IgD-negative memory B cell (primary cell): ENCODE measurements around the gene ATXN3. TPM values are rescaled to one million over a fixed set of nuclear protein-coding genes. Genes with fewer than 3 reads are reported as not detected.
A peak's percentile ranks its signal among the peaks of the same experiment; 100 is the strongest.

Source experiments
- H3K27ac Mint-ChIP-seq, 3 donors: one replicate each; pipeline ENCODE4 v1.8.0; 2020 to 2022; ENCODE audit warnings: mild to moderate bottlenecking in 3 of 3, mixed read lengths in 3 of 3, moderate library complexity in 1 of 3
- H3K27me3 Mint-ChIP-seq: one replicate; pipeline ENCODE4 v1.8.0; 2021; ENCODE audit warnings: mixed read lengths
- H3K36me3 Mint-ChIP-seq: one replicate; pipeline ENCODE4 v1.8.0; 2020; ENCODE audit warnings: mild to moderate bottlenecking, mixed read lengths
- H3K4me1 Mint-ChIP-seq, 3 donors: one replicate each; pipeline ENCODE4 v1.8.0; 2020 to 2022; ENCODE audit warnings: mixed read lengths in 3 of 3, mild to moderate bottlenecking in 1 of 3
- H3K4me3 Mint-ChIP-seq, 4 donors: one replicate each; pipeline ENCODE4 v1.8.0; 2020 to 2022; ENCODE audit warnings: mild to moderate bottlenecking in 4 of 4, mixed read lengths in 4 of 4, moderate library complexity in 3 of 4
- H3K9me3 Mint-ChIP-seq, 3 donors: one replicate each; pipeline ENCODE4 v1.8.0; 2020 to 2021; ENCODE audit warnings: mixed read lengths in 3 of 3, mild to moderate bottlenecking in 1 of 3
- polyA plus RNA-seq: library from polyadenylated mRNA; unstranded; fragments of 300-500 nt; fragmentation: Illumina TruSeq; gene quantifications from one replicate; pipeline ENCODE4 v1.2.3, GENCODE V29; 2021

The ATXN3 gene
- polyA plus RNA-seq, 1 donor from 2014 or later = 22.7 TPM

DNA sequence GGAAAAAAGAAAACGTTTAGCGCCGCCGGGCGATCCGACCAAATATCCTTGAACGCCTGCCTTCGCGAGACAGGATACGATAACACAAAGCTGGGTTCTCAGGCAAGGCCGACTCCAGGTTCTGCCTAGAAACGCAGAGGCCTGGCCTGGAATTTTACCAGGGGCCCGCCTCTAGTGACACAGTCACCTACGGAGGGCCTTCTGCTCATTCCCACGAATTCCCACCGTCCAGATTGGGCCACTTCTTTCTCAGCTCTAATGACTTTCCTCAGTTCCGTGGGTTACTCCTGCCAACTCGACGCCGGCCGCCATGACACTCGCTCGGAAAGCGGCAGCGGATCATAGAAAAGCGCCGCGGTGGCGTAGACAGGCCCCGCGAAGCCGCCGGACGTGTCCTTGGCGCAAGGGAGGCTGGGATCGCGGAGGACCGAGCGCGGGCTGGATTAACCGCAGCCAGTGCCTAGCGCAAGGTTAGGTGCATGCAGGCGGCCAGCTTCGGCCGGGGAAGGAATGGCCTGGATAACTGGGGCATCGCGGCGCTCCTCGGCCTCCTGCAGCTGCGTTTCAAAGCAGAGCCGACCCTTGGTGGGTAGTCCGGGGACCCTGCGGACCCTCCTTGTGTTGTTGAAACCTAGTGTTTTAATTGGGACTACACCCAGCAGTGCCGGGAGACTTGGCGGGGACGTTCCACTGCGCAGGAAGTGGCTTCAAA is 66.5 kb downstream of the ATXN3 start, which contains the start of gene TRIP11:
Gene TRIP11 (minus strand): TSS at position 341 of the 712 bp plus-strand sequence. CDS start 374 bp downstream, outside the sequence.
- Mint-ChIP-seq H3K36me3 (peaks cover 2% of the 10 kb centered on the region), H3K27ac (peak within 1 kb of the TSS; percentile 98 to 100 (median 98)), H3K4me1 (peaks cover 26 to 31% (median 28%) of the 10 kb centered on the region in 3 donors), H3K9me3 (no peaks in the 10 kb centered on the region), H3K4me3 (peak within 1 kb of the TSS; percentile 98 to 100 (median 100)), H3K27me3 (no peaks in the 10 kb centered on the region)

DNA sequence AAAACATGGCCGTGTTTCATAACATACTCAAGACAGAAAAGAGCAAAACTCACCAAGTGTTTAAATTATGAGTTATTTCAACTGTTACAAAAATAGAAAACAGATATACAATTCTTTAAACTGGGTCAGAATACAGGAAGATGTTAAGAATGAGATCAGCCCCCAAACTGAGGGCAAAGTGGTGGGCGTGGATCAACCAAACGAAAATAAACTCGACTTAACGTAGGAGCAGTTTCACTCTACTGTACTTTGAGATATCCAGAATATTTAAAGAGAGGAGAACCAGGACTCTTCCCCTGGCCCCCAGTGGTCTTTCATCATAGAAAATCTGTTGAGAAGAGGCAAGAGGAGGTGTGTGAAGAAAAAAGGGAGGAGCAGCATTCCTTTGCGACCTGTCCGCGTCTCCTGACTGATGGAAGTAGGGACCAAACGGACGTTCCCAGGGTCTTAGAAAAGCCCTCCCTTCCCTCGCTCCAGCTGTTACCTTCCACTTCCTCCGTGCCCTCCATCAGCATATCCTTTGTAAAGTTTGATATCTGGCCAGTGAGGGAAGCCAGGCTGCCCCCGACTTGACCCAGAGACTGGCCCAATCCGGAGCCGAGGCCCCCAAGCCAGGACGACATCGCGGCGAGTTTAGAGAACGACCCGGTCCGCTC is 67.2 kb downstream of the ATXN3 start:
- no peaks in the 10 kb centered on the region for H3K9me3 Mint-ChIP-seq
- H3K27me3 Mint-ChIP-seq = no peaks in the 10 kb centered on the region
- peak overlapping the region; percentile 98 to 100 (median 98) for H3K27ac Mint-ChIP-seq
- H3K4me1 Mint-ChIP-seq = peaks cover 26 to 31% (median 28%) of the 10 kb centered on the region in 3 donors
- H3K4me3 Mint-ChIP-seq = peak overlapping the region; percentile 98 to 100 (median 100)
- peaks cover 2% of the 10 kb centered on the region for H3K36me3 Mint-ChIP-seq

DNA sequence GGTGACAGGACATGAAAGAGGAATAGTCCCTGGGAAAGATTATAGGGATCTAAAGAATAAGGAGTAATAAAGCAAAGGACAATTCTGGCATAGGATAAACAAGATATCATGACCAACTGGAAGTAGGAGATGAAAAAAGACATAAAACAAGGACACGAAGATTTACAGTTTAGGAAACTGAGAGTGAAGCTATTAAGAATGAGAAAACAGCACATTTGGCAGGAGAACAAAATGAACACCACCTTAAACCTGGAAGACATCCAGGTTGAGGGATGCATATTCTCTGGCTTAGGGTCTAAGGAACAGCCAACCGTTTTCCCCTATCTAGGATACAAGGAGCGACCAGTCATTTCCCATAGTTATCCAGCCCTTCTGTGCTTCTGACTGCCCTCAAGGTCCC is 68.4 kb downstream of the ATXN3 start:
- H3K27me3 Mint-ChIP-seq = no peaks in the 10 kb centered on the region
- H3K4me3 Mint-ChIP-seq = peak overlapping the region; percentile 49 to 100 (median 69)
- peaks cover 31 to 35% (median 32%) of the 10 kb centered on the region in 3 donors for H3K4me1 Mint-ChIP-seq
- peaks cover 2% of the 10 kb centered on the region for H3K36me3 Mint-ChIP-seq
- H3K9me3 Mint-ChIP-seq = no peaks in the 10 kb centered on the region
- peak overlapping the region in 1 of 3 donors; percentile 98 for H3K27ac Mint-ChIP-seq

DNA sequence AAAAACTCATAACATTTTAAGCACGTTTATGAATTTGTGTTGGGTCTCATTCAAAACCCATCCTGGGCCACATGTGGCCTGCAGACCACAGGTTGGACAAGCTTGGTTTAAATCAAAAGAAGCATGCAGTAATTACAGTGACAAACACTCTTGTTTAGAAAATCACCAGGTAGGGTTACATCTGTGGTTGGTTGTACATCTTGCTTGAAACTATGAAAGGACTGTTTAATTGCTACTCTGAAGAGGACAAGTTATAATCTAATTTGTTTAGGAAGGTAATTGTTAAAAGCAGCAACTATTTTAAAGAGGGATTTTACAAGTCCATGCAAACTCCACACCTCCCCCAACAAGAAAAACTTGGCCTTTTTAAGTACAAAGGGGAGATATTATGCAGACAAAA is 70.5 kb downstream of the ATXN3 start:
- Mint-ChIP-seq H3K4me3 (peak overlapping the region in 1 of 4 donors; percentile 100), H3K9me3 (no peaks in the 10 kb centered on the region), H3K27ac (no peak overlapping the region), H3K4me1 (peaks cover 30 to 34% (median 31%) of the 10 kb centered on the region in 3 donors), H3K27me3 (no peaks in the 10 kb centered on the region), H3K36me3 (peaks cover 4% of the 10 kb centered on the region)

DNA sequence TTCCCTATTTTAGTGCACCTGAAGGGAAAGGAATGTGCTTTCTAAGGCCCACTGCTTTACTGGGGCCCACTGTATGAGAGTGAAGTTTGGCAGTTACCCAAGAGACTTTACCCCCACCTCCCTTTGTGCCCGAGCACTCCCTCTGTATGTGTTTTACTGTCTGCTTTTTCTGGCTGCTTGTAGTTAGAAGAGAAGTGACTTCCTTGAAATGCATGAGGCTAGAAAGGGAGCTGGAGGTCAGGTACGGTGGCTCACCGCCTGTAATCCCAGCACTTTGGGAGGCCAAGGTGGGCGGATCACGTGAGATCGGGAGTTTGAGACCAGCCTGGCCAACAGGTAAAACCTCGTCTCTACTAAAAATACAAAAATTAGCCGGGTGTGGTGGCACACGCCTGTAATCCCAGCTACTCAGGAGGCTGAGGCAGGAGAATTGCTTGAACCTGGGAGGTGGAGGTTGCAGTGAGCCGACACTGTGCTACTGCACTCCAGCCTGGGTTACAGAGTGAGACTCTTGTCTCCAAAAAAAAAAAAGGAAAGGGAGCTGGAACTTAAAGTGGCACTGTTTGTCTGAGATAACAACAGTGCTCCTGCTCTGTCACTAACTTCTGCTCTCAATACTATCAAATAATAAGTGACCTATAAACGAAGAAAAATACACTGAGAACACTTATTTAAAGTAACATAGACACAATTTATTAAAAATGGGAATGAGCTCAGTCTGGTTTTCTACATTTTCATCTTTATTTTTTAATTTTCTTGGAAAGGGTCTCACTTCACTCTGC is 72.3 kb downstream of the ATXN3 start:
- peak overlapping the region in 1 of 3 donors; percentile 76 for H3K27ac Mint-ChIP-seq
- peak overlapping the region in 1 of 4 donors; percentile 56 for H3K4me3 Mint-ChIP-seq
- peaks cover 12 to 30% (median 26%) of the 10 kb centered on the region in 3 donors for H3K4me1 Mint-ChIP-seq
- H3K9me3 Mint-ChIP-seq = no peaks in the 10 kb centered on the region
- H3K36me3 Mint-ChIP-seq = peaks cover 4% of the 10 kb centered on the region
- H3K27me3 Mint-ChIP-seq = no peaks in the 10 kb centered on the region

DNA sequence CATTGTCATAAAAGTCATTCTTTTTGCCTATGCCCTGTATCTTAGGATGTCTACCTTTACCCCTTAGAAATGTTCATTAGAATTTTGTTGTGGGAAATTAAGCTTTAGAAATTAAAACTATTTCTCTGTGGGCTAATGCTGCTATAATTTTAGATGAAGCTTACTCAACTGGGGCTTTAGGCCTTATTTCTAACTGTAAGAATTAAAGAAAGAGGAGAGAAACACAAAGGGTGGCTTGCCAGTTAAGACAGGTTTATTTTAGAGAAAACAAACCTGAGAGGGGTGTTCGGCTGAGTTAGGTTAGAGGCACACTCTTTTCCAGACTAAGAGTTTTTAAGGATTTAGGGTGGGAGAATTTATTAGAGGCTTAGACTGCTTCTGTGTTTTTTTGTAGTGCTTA is 72.9 kb downstream of the ATXN3 start:
- Mint-ChIP-seq H3K4me3 (peak overlapping the region in 1 of 4 donors; percentile 56), H3K36me3 (peaks cover 4% of the 10 kb centered on the region), H3K9me3 (no peaks in the 10 kb centered on the region), H3K4me1 (peaks cover 7 to 24% (median 19%) of the 10 kb centered on the region in 3 donors), H3K27ac (peak overlapping the region in 1 of 3 donors; percentile 76), H3K27me3 (no peaks in the 10 kb centered on the region)

DNA sequence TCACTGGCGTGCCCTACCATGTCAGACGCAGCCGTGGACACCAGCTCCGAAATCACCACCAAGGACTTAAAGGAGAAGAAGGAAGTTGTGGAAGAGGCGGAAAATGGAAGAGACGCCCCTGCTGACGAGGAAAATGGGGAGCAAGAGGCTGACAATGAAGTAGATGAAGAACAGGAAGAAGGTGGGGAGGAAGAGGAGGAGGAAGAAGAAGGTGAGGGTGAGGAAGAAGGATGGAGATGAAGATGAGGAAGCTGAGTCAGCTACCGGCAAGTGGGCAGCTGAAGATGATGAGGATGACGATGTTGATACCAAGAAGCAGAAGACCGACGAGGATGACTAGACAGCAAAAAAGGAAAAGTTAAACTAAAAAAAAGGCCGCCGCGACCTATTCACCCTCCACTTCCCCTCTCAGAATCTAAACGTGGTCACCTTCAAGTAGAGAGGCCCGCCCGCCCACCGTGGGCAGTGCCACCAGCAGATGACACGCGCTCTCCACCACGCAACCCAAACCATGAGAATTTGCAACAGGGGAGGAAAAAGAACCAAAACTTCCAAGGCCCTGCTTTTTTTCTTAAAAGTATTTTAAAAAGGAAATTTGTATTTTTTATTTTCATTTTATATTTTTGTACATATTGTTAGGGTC is 79.7 kb downstream of the ATXN3 start:
- Mint-ChIP-seq H3K4me1 (peaks cover 0 to 12% (median 7%) of the 10 kb centered on the region in 3 donors), H3K36me3 (peaks cover 4% of the 10 kb centered on the region), H3K9me3 (no peaks in the 10 kb centered on the region), H3K4me3 (peak overlapping the region in 2 of 4 donors; percentile 63 to 71), H3K27me3 (no peaks in the 10 kb centered on the region), H3K27ac (peak overlapping the region in 1 of 3 donors; percentile 50)

DNA sequence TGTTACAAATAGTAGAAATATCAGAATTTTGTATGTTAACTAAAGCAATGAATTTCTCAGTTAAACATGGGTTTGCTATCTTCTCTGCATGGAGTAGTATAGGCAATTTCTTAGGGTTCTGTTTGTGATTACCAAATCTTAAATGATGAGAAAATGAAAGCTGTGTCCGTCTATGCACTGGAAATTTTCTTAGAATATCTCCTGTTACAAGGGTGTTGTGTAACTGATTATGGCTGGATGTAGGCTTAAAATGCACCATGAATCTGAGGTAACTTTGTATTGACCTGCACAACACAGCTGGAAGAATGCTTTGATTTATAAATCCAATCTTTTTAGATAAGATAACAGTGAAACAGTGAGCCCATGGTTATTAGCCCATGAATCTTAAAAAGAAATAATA is 84.3 kb downstream of the ATXN3 start:
- no peaks in the 10 kb centered on the region for H3K9me3 Mint-ChIP-seq
- peaks cover 0 to 8% (median 4%) of the 10 kb centered on the region in 3 donors for H3K4me1 Mint-ChIP-seq
- no peak overlapping the region for H3K27ac Mint-ChIP-seq
- H3K4me3 Mint-ChIP-seq = no peak overlapping the region
- H3K27me3 Mint-ChIP-seq = no peaks in the 10 kb centered on the region
- H3K36me3 Mint-ChIP-seq = peaks cover 4% of the 10 kb centered on the region

DNA sequence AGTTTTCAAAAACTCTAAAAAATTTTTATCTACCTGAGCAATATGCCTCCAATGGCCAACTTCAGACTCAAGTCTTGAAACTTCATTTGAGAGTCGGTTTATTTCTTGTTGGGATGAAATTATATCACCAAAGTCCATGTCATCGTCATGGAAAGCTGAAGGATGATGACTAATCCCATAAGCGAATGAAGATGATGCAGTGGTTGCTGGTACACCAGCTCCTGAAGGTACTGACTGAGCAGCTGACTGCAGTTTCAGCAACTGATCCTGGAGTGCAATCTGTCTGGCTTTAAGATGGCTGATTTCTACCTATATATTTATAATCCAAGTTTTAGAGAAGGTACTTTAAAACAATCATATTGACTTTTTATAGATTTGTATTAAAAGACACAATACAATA is 84.9 kb downstream of the ATXN3 start:
- Mint-ChIP-seq H3K4me3 (no peak overlapping the region), H3K36me3 (peaks cover 5% of the 10 kb centered on the region), H3K9me3 (no peaks in the 10 kb centered on the region), H3K4me1 (peaks cover 0 to 4% (median 2%) of the 10 kb centered on the region in 3 donors), H3K27me3 (no peaks in the 10 kb centered on the region), H3K27ac (no peak overlapping the region)

DNA sequence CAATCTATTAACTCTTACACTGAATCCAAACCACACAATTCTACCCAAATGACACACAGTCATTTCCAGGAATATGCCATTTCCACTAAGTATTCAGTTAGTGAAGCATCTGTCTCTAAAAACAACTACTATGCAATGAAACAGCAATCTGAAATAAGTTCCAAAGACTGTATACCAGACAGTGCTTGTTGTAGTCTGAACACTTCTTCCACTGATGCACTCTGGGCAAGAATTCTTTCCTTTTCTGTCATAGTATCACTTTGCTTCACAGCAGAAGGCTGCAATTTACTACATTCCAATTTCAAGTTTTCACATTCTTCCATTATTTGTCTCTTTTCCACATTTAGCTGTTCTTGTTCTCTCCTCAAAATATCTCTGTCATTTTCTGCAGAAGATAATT is 92.3 kb downstream of the ATXN3 start:
- Mint-ChIP-seq H3K36me3 (peaks cover 11% of the 10 kb centered on the region), H3K27ac (no peak overlapping the region), H3K9me3 (no peaks in the 10 kb centered on the region), H3K4me3 (no peak overlapping the region), H3K4me1 (peaks cover 0 to 2% (median 0%) of the 10 kb centered on the region in 3 donors), H3K27me3 (no peaks in the 10 kb centered on the region)

DNA sequence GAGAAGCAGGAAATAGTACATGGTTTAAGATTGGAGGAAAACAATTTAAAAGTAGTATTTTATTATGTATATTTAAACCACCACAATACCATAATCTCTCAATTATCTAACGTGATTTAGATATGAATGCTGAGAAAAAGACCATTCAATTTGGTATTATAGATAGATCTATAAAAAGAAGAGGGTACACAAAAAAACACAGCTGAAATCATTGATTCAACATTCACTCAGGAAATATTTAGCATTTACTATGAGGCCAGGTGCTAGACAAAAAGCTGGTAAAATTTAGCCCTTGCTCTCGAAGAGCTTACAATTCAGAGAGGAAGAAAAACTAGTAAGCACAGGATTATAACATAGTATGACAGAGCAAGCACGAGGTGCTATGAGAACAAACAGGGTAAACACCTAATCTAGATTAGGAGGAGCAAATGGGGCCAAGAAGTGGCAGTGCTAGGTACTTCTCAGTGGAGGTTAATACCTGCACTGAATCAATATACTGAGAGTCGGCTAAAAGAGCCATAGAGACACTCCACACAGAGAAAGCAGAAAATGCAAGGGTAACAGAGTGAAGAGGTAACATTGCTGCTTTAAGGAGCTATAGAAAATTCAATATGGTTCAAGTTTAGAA is 94.1 kb downstream of the ATXN3 start:
- Mint-ChIP-seq H3K4me1 (peaks cover 0 to 2% (median 0%) of the 10 kb centered on the region in 3 donors), H3K36me3 (peaks cover 13% of the 10 kb centered on the region), H3K27me3 (no peaks in the 10 kb centered on the region), H3K27ac (peak overlapping the region in 1 of 3 donors; percentile 33), H3K4me3 (no peak overlapping the region), H3K9me3 (no peaks in the 10 kb centered on the region)

DNA sequence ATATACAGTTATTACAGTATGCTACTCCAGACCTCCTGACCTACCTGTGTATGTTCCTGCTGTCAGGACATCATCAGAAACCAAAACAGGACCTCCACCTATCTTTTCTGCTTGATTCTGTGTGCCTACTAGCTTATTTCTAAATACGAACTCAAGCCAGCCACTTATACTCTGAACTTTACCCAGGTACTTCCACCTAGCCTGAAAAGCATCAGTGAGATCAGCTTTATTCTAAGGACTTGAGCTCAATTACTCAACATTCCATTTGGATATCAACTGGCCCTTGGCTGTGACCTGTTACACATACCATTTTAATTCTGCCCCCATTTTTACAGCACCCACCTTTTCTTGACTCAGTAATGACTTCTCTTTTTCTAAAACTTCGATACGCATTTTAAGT is 95.7 kb downstream of the ATXN3 start:
- Mint-ChIP-seq H3K4me3 (no peak overlapping the region), H3K27me3 (no peaks in the 10 kb centered on the region), H3K4me1 (peaks cover 0 to 2% (median 0%) of the 10 kb centered on the region in 3 donors), H3K9me3 (no peaks in the 10 kb centered on the region), H3K36me3 (peaks cover 6% of the 10 kb centered on the region), H3K27ac (no peak overlapping the region)

DNA sequence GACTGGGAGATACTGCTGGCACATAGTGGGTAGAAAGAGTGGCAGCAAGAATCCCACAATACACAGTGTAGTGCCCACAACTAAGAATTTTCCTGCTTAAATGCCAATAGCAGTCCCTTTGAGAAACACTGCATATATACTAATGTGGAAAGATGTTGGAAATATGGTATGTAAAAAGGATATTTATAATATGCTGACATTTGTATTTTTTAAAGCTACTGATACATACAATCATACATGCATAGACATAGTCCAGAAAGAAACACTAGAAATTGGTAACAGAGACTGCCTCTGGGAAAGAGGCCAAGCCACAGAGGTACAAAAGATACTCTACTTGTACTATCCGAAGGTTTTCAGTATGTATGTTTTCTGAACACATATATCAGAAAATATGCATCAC is 96.8 kb downstream of the ATXN3 start:
- no peaks in the 10 kb centered on the region for H3K27me3 Mint-ChIP-seq
- H3K4me3 Mint-ChIP-seq = no peak overlapping the region
- peaks cover 0 to 4% (median 2%) of the 10 kb centered on the region in 3 donors for H3K4me1 Mint-ChIP-seq
- H3K27ac Mint-ChIP-seq = no peak overlapping the region
- peaks cover 7% of the 10 kb centered on the region for H3K36me3 Mint-ChIP-seq
- H3K9me3 Mint-ChIP-seq = no peaks in the 10 kb centered on the region
